CD14-positive monocyte (primary cell): Measurements from ENCODE around the gene FABP1. TPM values are rescaled to one million over a fixed set of nuclear protein-coding genes. Genes with fewer than 3 reads are reported as not detected.

Source experiments
- DNase-seq, 3 donors: peaks; one replicate each; pipeline ENCODE4 v3.0.0-alpha.2; 2011 to 2022
- H2AFZ ChIP-seq: 2 replicates; pipeline ENCODE4 v1.6.0; 2012; ENCODE audit warnings: mild to moderate bottlenecking, low read depth, low read length, inconsistent platforms; ENCODE audit not compliant: insufficient read depth, poor library complexity, severe bottlenecking
- H3K27ac ChIP-seq, 2 donors: 1 replicate in 1 of 2; 2 replicates in 1 of 2; pipeline ENCODE4 v1.5.1; 2012 to 2013; ENCODE audit warnings: low read length in 2 of 2, control low read depth in 1 of 2, inconsistent platforms in 1 of 2, low read depth in 1 of 2, mild to moderate bottlenecking in 1 of 2
- H3K27me3 ChIP-seq, 2 donors: one replicate each; pipeline versions ENCODE4 v1.6.0 to v1.6.1; 2011 to 2013; ENCODE audit warnings: low read length in 2 of 2; ENCODE audit not compliant: control insufficient read depth in 2 of 2, insufficient read depth in 2 of 2
- H3K36me3 ChIP-seq, 2 donors: replicated peaks in 1 of 2; 1 replicate in 1 of 2; 2 replicates in 1 of 2; pipeline versions ENCODE4 v1.5.1 to v1.6.1; 2012 to 2013; ENCODE audit warnings: low read length in 2 of 2, control low read depth in 1 of 2, inconsistent platforms in 1 of 2, mild to moderate bottlenecking in 1 of 2; ENCODE audit not compliant: insufficient read depth in 2 of 2, control insufficient read depth in 1 of 2
- H3K4me1 ChIP-seq, 2 donors: 1 replicate in 1 of 2; 2 replicates in 1 of 2; pipeline versions ENCODE4 v1.5.1 to v1.6.1; 2012 to 2013; ENCODE audit warnings: low read length in 2 of 2, control low read depth in 1 of 2, inconsistent platforms in 1 of 2, mild to moderate bottlenecking in 1 of 2, moderate library complexity in 1 of 2; ENCODE audit not compliant: insufficient read depth in 2 of 2, control insufficient read depth in 1 of 2
- H3K4me2 ChIP-seq: replicated peaks from 2 replicates; pipeline ENCODE3; 2012; ENCODE audit warnings: low read length, moderate library complexity, mild to moderate bottlenecking; ENCODE audit not compliant: poor library complexity, severe bottlenecking; ENCODE audit errors: extremely low read depth
- H3K4me3 ChIP-seq, 3 experiments: fragments of 200-600 bp in 1 of 3; sonication (generic) in 1 of 3; replicated peaks in 1 of 3; 1 replicate in 2 of 3; 2 replicates in 1 of 3; pipeline ENCODE4 v1.5.1; 2011 to 2013; ENCODE audit warnings: low read length in 3 of 3, mild to moderate bottlenecking in 3 of 3, control low read depth in 2 of 3, low read depth in 2 of 3, inconsistent platforms in 1 of 3, moderate library complexity in 1 of 3
- H3K79me2 ChIP-seq: 2 replicates; pipeline ENCODE4 v1.6.0; 2012; ENCODE audit warnings: mild to moderate bottlenecking, control low read depth, inconsistent platforms, low read length, moderate library complexity; ENCODE audit not compliant: insufficient read depth
- H3K9ac ChIP-seq: 2 replicates; pipeline ENCODE4 v1.6.0; 2017; ENCODE audit warnings: low read length, mild to moderate bottlenecking; ENCODE audit not compliant: insufficient read depth, poor library complexity, severe bottlenecking
- H3K9me3 ChIP-seq, 2 donors: replicated peaks in 1 of 2; 1 replicate in 1 of 2; 2 replicates in 1 of 2; pipeline versions ENCODE4 v1.5.1 to v1.6.1; 2012 to 2013; ENCODE audit warnings: low read length in 2 of 2, control low read depth in 1 of 2; ENCODE audit not compliant: control insufficient read depth in 1 of 2, insufficient read depth in 1 of 2
- H4K20me1 ChIP-seq: 2 replicates; pipeline ENCODE4 v1.6.0; 2012; ENCODE audit warnings: mild to moderate bottlenecking, low read length, control low read depth, moderate library complexity; ENCODE audit not compliant: insufficient read depth
- H3K27ac Mint-ChIP-seq, 7 donors: one replicate each; pipeline ENCODE4 v1.8.0; 2020; ENCODE audit warnings: mild to moderate bottlenecking in 7 of 7, mixed read lengths in 7 of 7, moderate library complexity in 6 of 7, inconsistent platforms in 2 of 7
- H3K27me3 Mint-ChIP-seq, 3 donors: one replicate each; pipeline ENCODE4 v1.8.0; 2021 to 2022; ENCODE audit warnings: low read depth in 3 of 3, mild to moderate bottlenecking in 3 of 3, mixed read lengths in 3 of 3, moderate library complexity in 3 of 3, inconsistent platforms in 1 of 3
- H3K36me3 Mint-ChIP-seq, 2 donors: one replicate each; pipeline ENCODE4 v1.8.0; 2020; ENCODE audit warnings: mixed read lengths in 2 of 2, inconsistent platforms in 1 of 2, mild to moderate bottlenecking in 1 of 2
- H3K4me1 Mint-ChIP-seq: one replicate; pipeline ENCODE4 v1.8.0; 2020; ENCODE audit warnings: mild to moderate bottlenecking, mixed read lengths
- H3K4me3 Mint-ChIP-seq, 2 donors: one replicate each; pipeline ENCODE4 v1.8.0; 2020; ENCODE audit warnings: mild to moderate bottlenecking in 2 of 2, mixed read lengths in 2 of 2, moderate library complexity in 1 of 2
- H3K9me3 Mint-ChIP-seq, 7 donors: one replicate each; pipeline ENCODE4 v1.8.0; 2020 to 2022; ENCODE audit warnings: mixed read lengths in 7 of 7, mild to moderate bottlenecking in 6 of 7, moderate library complexity in 6 of 7, inconsistent platforms in 2 of 7
- WGBS: methylation state at CpG from one replicate; pipeline ENCODE4 v1.1.5; 2013; ENCODE audit warnings: missing lambda C conversion rate; ENCODE audit not compliant: insufficient coverage; 5-methylcytosine and 5-hydroxymethylcytosine counted together
- intact Hi-C, 2 donors: fragments of 100-400 bp; cut with micrococcal nuclease; formaldehyde crosslinking; loops; one replicate each; pipeline versions ENCODE4 v1.15.0 to v1.15.1; 2023
- polyA plus RNA-seq, 3 donors: library from polyadenylated mRNA; depleted of rRNA in 1 of 3; unstranded in 2 of 3; stranded (reverse) in 1 of 3; fragments of 300-500 nt in 2 of 3; fragments of >200 nt in 1 of 3; fragmentation: Illumina TruSeq in 2 of 3; gene quantifications; 1 replicate in 2 of 3; 2 replicates in 1 of 3; pipeline ENCODE4 v1.2.3, GENCODE V29; 2012 to 2021
- TF ChIP-seq, protein P1 (sequence below): fragments of 200-600 bp; IDR thresholded peaks from one replicate; pipeline ENCODE4 v1.8.0; 2022; ENCODE audit warnings: antibody characterized with exemption, mild to moderate bottlenecking

Gene FABP1
- polyA plus RNA-seq, 3 donors = not detected

DNA sequence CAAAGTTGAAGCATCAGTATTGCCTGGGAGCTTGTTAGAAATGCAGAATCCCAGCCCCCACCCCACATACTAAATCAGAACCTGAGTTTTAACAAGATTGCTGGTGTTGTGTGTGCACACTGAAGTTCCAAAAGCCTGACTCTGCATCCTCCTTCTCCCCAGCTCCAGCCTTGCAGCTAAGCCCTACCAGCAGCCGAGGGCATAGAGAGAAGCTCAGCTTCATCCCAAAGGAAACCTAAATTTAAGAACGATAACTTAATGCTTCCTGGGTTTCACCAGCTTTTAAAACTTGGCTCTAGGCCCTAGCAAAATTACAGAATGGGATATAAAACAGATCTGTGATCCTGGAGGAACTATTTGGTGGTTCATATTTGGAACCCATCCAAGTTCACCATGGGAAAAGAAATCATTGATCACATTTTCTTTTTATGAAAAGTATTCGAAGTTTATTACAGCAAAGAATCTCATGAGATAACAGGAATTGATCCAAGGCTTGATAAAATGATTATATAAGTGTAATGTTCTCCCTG lies 49.2 kb downstream of the FABP1 start:
- intact Hi-C loops = no loop called here
- Histone ChIP-seq H3K27ac (no peak overlapping the region), H3K9me3 (no peaks in the 10 kb centered on the region), H4K20me1 (no peaks in the 10 kb centered on the region), H3K4me2 (no peak overlapping the region), H3K36me3 (no peaks in the 10 kb centered on the region), H3K9ac (no peak overlapping the region), H3K27me3 (no peaks in the 10 kb centered on the region), H2AFZ (no peak overlapping the region), H3K79me2 (no peaks in the 10 kb centered on the region), H3K4me3 (no peak overlapping the region), H3K4me1 (peaks cover 10 to 11% of the 10 kb centered on the region in 2 donors)
- Mint-ChIP-seq H3K9me3 (no peaks in the 10 kb centered on the region), H3K4me3 (no peak overlapping the region), H3K27me3 (peaks cover 0 to 2% (median 1%) of the 10 kb centered on the region in 3 donors), H3K4me1 (peaks cover 15% of the 10 kb centered on the region), H3K27ac (no peak overlapping the region), H3K36me3 (no peaks in the 10 kb centered on the region)
- no peak for DNase-seq
- 40% methylated on average over 1 of the region's 3 CpGs for WGBS
- TF ChIP-seq, protein P1, sequence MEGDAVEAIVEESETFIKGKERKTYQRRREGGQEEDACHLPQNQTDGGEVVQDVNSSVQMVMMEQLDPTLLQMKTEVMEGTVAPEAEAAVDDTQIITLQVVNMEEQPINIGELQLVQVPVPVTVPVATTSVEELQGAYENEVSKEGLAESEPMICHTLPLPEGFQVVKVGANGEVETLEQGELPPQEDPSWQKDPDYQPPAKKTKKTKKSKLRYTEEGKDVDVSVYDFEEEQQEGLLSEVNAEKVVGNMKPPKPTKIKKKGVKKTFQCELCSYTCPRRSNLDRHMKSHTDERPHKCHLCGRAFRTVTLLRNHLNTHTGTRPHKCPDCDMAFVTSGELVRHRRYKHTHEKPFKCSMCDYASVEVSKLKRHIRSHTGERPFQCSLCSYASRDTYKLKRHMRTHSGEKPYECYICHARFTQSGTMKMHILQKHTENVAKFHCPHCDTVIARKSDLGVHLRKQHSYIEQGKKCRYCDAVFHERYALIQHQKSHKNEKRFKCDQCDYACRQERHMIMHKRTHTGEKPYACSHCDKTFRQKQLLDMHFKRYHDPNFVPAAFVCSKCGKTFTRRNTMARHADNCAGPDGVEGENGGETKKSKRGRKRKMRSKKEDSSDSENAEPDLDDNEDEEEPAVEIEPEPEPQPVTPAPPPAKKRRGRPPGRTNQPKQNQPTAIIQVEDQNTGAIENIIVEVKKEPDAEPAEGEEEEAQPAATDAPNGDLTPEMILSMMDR = no peak

DNA sequence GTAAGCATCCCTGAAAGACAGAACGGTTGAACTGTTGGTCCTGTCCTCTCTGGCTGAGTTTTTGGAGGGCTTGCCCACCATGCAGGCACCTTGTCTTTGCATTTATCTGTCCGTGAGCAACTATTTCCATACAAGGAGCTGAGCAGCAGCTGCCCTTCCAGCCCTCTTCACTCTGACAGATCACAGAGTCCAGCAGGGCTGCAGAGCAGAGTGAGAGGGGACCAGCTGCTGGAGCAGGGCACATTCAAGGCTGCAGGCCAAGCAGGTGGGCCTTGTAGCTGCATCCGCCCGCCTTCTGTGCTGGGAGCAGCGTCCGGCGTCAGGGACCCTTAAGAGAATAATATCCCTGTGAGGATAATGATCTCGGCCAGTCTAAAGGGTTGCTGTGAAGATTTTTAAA lies 50.8 kb downstream of the FABP1 start:
- H3K36me3 ChIP-seq = no peaks in the 10 kb centered on the region
- 98% methylated on average over 8 of the region's 8 CpGs for WGBS
- DNase-seq = no peak
- H3K27me3 ChIP-seq = no peaks in the 10 kb centered on the region
- no peaks in the 10 kb centered on the region for H3K9me3 Mint-ChIP-seq
- peaks cover 10 to 11% of the 10 kb centered on the region in 2 donors for H3K4me1 ChIP-seq
- no peaks in the 10 kb centered on the region for H3K9me3 ChIP-seq
- no peak overlapping the region for H3K4me3 Mint-ChIP-seq
- no peak overlapping the region for H3K9ac ChIP-seq
- intact Hi-C loops = no loop called here
- H3K36me3 Mint-ChIP-seq = no peaks in the 10 kb centered on the region
- no peak overlapping the region for H3K4me2 ChIP-seq
- H4K20me1 ChIP-seq = no peaks in the 10 kb centered on the region
- H3K27me3 Mint-ChIP-seq = peaks cover 0 to 2% (median 0%) of the 10 kb centered on the region in 3 donors
- no peak overlapping the region for H2AFZ ChIP-seq
- no peak overlapping the region for H3K4me3 ChIP-seq
- no peak overlapping the region for H3K27ac ChIP-seq
- no peak overlapping the region for H3K27ac Mint-ChIP-seq
- H3K79me2 ChIP-seq = no peaks in the 10 kb centered on the region
- TF ChIP-seq, protein P1 = no peak
- peaks cover 15% of the 10 kb centered on the region for H3K4me1 Mint-ChIP-seq
